Nephron (organoid): ENCODE data around the gene SUPT4H1.

Source experiments
- H3K27ac Mint-ChIP-seq, 3 experiments: 2 replicates each; pipeline ENCODE4 v1.8.0; 2020; ENCODE audit warnings: mixed read lengths in 3 of 3, mild to moderate bottlenecking in 2 of 3, moderate library complexity in 1 of 3
- H3K27me3 Mint-ChIP-seq: 2 replicates; pipeline ENCODE4 v1.8.0; 2021; ENCODE audit warnings: low read depth, mild to moderate bottlenecking, moderate library complexity, mixed read lengths
- H3K36me3 Mint-ChIP-seq: 2 replicates; pipeline ENCODE4 v1.8.0; 2020; ENCODE audit warnings: low read depth, mixed read lengths
- H3K4me1 Mint-ChIP-seq: 2 replicates; pipeline ENCODE4 v1.8.0; 2020; ENCODE audit warnings: mixed read lengths
- H3K4me3 Mint-ChIP-seq, 3 experiments: 2 replicates each; pipeline ENCODE4 v1.8.0; 2020; ENCODE audit warnings: mild to moderate bottlenecking in 3 of 3, mixed read lengths in 3 of 3, moderate library complexity in 2 of 3
- H3K9me3 Mint-ChIP-seq: 2 replicates; pipeline ENCODE4 v1.8.0; 2020; ENCODE audit warnings: mixed read lengths
- TF ChIP-seq, protein P1 (sequence below), 3 experiments: fragments of 200-600 bp; sonication (generic); IDR thresholded peaks; one replicate each; pipeline ENCODE4 v1.5.0; 2021; ENCODE audit warnings: antibody characterized with exemption in 3 of 3; ENCODE audit not compliant: unreplicated experiment in 3 of 3

Gene SUPT4H1

GRCh38 chr17:58369214-58370031, 17.4 kb upstream of the SUPT4H1 start:
- Mint-ChIP-seq H3K27ac (peak overlapping the region in 1 of 3 experiments; percentile 72), H3K27me3 (peaks cover 7% of the 10 kb centered on the region), H3K36me3 (no peaks in the 10 kb centered on the region), H3K4me1 (no peaks in the 10 kb centered on the region), H3K9me3 (no peaks in the 10 kb centered on the region), H3K4me3 (no peak overlapping the region)
- TF ChIP-seq, protein P1, sequence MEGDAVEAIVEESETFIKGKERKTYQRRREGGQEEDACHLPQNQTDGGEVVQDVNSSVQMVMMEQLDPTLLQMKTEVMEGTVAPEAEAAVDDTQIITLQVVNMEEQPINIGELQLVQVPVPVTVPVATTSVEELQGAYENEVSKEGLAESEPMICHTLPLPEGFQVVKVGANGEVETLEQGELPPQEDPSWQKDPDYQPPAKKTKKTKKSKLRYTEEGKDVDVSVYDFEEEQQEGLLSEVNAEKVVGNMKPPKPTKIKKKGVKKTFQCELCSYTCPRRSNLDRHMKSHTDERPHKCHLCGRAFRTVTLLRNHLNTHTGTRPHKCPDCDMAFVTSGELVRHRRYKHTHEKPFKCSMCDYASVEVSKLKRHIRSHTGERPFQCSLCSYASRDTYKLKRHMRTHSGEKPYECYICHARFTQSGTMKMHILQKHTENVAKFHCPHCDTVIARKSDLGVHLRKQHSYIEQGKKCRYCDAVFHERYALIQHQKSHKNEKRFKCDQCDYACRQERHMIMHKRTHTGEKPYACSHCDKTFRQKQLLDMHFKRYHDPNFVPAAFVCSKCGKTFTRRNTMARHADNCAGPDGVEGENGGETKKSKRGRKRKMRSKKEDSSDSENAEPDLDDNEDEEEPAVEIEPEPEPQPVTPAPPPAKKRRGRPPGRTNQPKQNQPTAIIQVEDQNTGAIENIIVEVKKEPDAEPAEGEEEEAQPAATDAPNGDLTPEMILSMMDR (IDR thresholded peaks at IDR 0.05; ENCODE audit: unreplicated experiment in 3 of 3), result no peak

- no peaks in the 10 kb centered on the region for H3K36me3 Mint-ChIP-seq
Observed at GRCh38 chr17:58368860-58369213, 16.8 kb upstream of the SUPT4H1 start.

GRCh38 chr17:58367461-58367860, 15.5 kb upstream of the SUPT4H1 start:
- Mint-ChIP-seq H3K4me1 (no peaks in the 10 kb centered on the region), H3K9me3 (no peaks in the 10 kb centered on the region), H3K4me3 (no peak overlapping the region), H3K27ac (no peak overlapping the region), H3K27me3 (peaks cover 6% of the 10 kb centered on the region), H3K36me3 (no peaks in the 10 kb centered on the region)
- TF ChIP-seq, protein P1 (IDR thresholded peaks at IDR 0.05; ENCODE audit: unreplicated experiment in 3 of 3), result no peak

More at GRCh38 chr17:58368860-58369213, 16.8 kb upstream of the SUPT4H1 start:
- Mint-ChIP-seq H3K27ac (peak overlapping the region in 1 of 3 experiments; percentile 72), H3K27me3 (peaks cover 6% of the 10 kb centered on the region), H3K4me3 (no peak overlapping the region), H3K9me3 (no peaks in the 10 kb centered on the region), H3K4me1 (no peaks in the 10 kb centered on the region)
- TF ChIP-seq, protein P1 (IDR thresholded peaks at IDR 0.05; ENCODE audit: unreplicated experiment in 3 of 3), result no peak

DNA sequence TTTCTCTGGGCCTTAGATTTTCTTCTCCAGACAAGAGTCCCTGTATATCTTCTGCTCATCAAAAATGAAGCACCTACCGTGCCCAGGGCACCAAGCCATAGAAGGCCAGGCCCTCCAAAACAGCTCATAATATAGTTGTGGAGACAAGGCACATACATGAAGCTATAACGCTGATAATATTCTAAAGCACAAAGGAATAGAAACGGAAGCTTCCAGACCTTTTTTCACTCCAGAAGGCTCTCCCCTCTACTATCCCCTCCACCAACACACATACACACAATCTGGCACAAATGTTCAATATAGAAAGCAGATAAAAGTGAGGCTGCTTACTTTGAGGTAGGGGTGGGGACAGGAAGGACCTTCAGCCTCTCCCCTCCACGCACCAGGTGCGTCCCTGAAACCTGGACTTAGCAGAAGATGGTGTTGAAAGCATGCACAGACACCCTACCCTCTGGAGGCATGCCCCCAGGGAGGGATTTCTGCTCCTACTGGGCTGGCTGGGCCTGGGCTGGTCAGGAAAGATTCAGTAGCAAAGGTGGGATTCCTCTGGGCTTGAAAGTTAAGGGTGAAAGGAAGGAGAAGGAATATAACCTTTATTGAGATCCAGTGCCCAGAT, 14.1 kb upstream of the SUPT4H1 start:
- TF ChIP-seq, protein P1 (IDR thresholded peaks at IDR 0.05; ENCODE audit: unreplicated experiment in 3 of 3), result no peak
- peak overlapping the region in 2 of 3 experiments; percentile 7 to 19 for H3K27ac Mint-ChIP-seq
- H3K27me3 Mint-ChIP-seq, result peaks cover 6% of the 10 kb centered on the region
- H3K36me3 Mint-ChIP-seq, result no peaks in the 10 kb centered on the region
- no peaks in the 10 kb centered on the region for H3K9me3 Mint-ChIP-seq
- H3K4me1 Mint-ChIP-seq, result no peaks in the 10 kb centered on the region
- H3K4me3 Mint-ChIP-seq, result no peak overlapping the region

DNA sequence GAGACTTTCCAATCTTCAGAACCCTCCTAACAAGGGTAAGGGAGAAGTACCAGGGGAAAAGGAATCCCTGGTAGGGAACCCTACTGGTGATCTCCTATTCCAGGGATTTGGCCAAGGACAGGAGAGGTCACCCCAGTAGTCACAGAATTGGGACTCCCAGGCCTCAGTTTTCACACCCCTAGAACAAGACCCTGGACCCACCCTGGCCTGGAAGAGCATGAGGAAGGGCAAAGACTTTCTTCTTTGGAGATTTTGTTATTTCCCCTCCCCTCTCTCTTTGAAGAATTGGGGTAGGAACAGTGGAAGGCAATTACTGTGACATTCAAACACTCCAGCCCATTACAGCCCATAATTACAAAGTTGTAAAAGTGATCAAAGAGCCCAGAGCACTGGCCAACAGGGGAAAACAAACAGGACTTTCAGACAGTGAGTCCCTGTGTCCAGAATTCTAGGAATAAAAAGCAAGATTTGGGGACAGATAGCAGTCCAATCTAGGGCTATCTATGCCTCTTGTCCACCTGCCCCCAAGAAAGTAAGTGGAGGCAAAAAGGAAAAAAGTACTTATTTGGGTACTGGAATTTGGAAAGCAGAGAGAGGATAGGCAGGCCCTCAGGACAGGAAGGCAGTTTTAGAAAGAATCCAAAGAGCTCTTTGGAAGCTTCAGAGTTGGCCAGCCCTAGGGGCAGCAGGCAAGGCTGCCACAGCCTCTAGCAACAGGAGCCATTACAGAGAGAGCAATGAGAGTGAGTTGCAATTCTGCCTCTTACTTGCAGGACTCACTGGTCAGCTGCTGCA, 13.4 kb upstream of the SUPT4H1 start:
- no peaks in the 10 kb centered on the region for H3K36me3 Mint-ChIP-seq

More for the DNA sequence above, 13.4 kb upstream of the SUPT4H1 start:
- peak overlapping the region in 2 of 3 experiments; percentile 5 to 7 for H3K27ac Mint-ChIP-seq
- peaks cover 6% of the 10 kb centered on the region for H3K27me3 Mint-ChIP-seq
- H3K9me3 Mint-ChIP-seq, result no peaks in the 10 kb centered on the region
- no peak overlapping the region for H3K4me3 Mint-ChIP-seq
- TF ChIP-seq, protein P1 (IDR thresholded peaks at IDR 0.05; ENCODE audit: unreplicated experiment in 3 of 3), result no peak
- no peaks in the 10 kb centered on the region for H3K4me1 Mint-ChIP-seq
